A673 (cell line): ENCODE data around the gene ARHGEF28.

Experiments used
- CTCF ChIP-seq: fragments of 300-800, 200-600 bp; sonication (generic); conservative IDR thresholded peaks from 2 replicates; pipeline ENCODE4 v1.5.1; 2017; ENCODE audit warnings: low read depth, mild to moderate bottlenecking, antibody characterized with exemption, low read length, moderate library complexity, mixed read lengths
- EZH2 ChIP-seq: fragments of 200-600 bp; sonication (generic); IDR thresholded peaks from 2 replicates; pipeline ENCODE4 v1.6.1; 2017; ENCODE audit warnings: borderline replicate concordance, low read depth, mild to moderate bottlenecking, mixed read lengths, antibody characterized with exemption, low read length; ENCODE audit not compliant: poor library complexity, severe bottlenecking

GRCh38 chr5:73739650-73740049, 113.7 kb downstream of the ARHGEF28 start:
- TF ChIP-seq CTCF (no peak), EZH2 (no peak)
